GM21367 (cell line): ENCODE results near the gene GMIP.
A peak's percentile ranks its signal among the peaks of the same experiment; 100 is the strongest.

Source experiments
- ATAC-seq: cut with Tn5 transposase; IDR thresholded peaks from one replicate; pipeline ENCODE4 v1.9.1; 2021; ENCODE audit not compliant: unreplicated experiment

Gene GMIP

GRCh38 chr19:19636573-19637185, 6.8 kb downstream of the GMIP start:
- no peak for ATAC-seq

GRCh38 chr19:19635313-19635702, 8.1 kb downstream of the GMIP start:
- ATAC-seq, result no peak

GRCh38 chr19:19634516-19635312, 8.7 kb downstream of the GMIP start:
- no peak for ATAC-seq

- ATAC-seq, result no peak
Measured at GRCh38 chr19:19633711-19634515, 9.5 kb downstream of the GMIP start.

- no peak for ATAC-seq
Measured at GRCh38 chr19:19632661-19633060, 10.8 kb downstream of the GMIP start.

- ATAC-seq, result no peak
Measured at GRCh38 chr19:19631346-19631745, 12.1 kb downstream of the GMIP start.

GRCh38 chr19:19630426-19630825, 13.0 kb downstream of the GMIP start:
- no peak for ATAC-seq

- no peak for ATAC-seq
Measured at GRCh38 chr19:19630062-19630414, 13.4 kb downstream of the GMIP start.

- no peak for ATAC-seq
Measured at GRCh38 chr19:19628501-19629134, 14.8 kb downstream of the GMIP start.

- no peak for ATAC-seq
Measured at GRCh38 chr19:19627621-19628500, 15.6 kb downstream of the GMIP start, which contains the start of gene LPAR2. LPAR2 (minus strand) TSS chr19:19628220; CDS start chr19:19627275, 945 bp downstream.

- ATAC-seq, result no peak
Measured at GRCh38 chr19:19626516-19627472, 16.7 kb downstream of the GMIP start.

- ATAC-seq, result no peak
Measured at GRCh38 chr19:19624032-19624570, 19.4 kb downstream of the GMIP start.

GRCh38 chr19:19623383-19623782, 20.1 kb downstream of the GMIP start:
- no peak for ATAC-seq

GRCh38 chr19:19619849-19620210, 23.6 kb downstream of the GMIP start:
- ATAC-seq, result no peak

GRCh38 chr19:19619181-19619848, 24.1 kb downstream of the GMIP start:
- no peak for ATAC-seq

- peak; percentile 92 for ATAC-seq
Measured at GRCh38 chr19:19618219-19619051, 25.0 kb downstream of the GMIP start, which contains the start of gene PBX4. PBX4 (minus strand) TSS chr19:19618687; CDS start chr19:19618629, 58 bp downstream.

- no peak for ATAC-seq
Measured at GRCh38 chr19:19615086-19615485, 28.4 kb downstream of the GMIP start.
